HG03066 (cell line): Measurements from ENCODE around the gene FXYD6.

ENCODE experiments used
- ATAC-seq: cut with Tn5 transposase; IDR thresholded peaks from one replicate; pipeline ENCODE4 v1.9.1; 2021; ENCODE audit warnings: low read depth; ENCODE audit not compliant: unreplicated experiment

The FXYD6 gene

GRCh38 chr11:117833401-117833891 is 43.0 kb downstream of the FXYD6 start:
- ATAC-seq: no peak

GRCh38 chr11:117832511-117832910 is 43.9 kb downstream of the FXYD6 start:
- ATAC-seq: no peak

- no peak for ATAC-seq
These were observed 44.6 kb downstream of the FXYD6 start for GRCh38 chr11:117831661-117832415.

GRCh38 chr11:117830674-117831351 is 45.6 kb downstream of the FXYD6 start:
- ATAC-seq: no peak

DNA sequence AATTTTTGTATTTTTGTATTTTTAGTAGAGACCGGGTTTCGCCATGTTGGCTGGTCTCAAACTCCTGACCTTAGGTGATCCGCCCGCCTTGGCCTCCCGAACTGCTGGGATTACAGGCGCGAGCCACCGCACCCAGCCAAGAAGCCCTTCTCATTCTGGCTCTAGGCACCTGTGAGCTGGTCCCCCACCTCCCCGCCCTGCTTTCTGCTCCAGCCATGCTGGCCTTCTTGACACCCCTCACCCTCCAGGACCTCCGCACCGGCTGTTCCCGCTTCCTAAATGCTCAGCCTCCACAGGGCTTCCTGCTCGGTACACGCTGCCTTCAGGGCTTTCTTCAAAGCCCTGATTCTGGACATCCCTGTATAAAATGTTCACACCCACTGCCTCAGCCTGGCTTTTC is 46.4 kb downstream of the FXYD6 start:
- ATAC-seq: no peak

DNA sequence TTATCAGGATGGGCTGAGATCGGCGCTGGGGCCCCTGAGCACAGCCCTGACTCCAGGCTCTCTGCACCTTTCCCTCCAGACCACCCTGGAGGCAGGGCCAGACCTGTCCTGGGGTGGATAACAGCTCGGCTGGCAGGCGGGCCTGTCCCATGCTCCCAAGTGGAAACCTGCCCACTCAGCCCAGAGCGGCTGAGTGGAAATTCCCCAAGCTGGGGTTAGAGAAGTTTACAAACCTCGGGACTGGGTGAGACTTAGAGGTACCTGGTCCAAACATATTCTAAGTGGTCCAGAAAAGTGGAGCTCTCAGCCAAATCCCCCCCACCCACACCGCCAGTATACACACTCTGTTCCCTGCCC is 47.1 kb downstream of the FXYD6 start:
- ATAC-seq: no peak

DNA sequence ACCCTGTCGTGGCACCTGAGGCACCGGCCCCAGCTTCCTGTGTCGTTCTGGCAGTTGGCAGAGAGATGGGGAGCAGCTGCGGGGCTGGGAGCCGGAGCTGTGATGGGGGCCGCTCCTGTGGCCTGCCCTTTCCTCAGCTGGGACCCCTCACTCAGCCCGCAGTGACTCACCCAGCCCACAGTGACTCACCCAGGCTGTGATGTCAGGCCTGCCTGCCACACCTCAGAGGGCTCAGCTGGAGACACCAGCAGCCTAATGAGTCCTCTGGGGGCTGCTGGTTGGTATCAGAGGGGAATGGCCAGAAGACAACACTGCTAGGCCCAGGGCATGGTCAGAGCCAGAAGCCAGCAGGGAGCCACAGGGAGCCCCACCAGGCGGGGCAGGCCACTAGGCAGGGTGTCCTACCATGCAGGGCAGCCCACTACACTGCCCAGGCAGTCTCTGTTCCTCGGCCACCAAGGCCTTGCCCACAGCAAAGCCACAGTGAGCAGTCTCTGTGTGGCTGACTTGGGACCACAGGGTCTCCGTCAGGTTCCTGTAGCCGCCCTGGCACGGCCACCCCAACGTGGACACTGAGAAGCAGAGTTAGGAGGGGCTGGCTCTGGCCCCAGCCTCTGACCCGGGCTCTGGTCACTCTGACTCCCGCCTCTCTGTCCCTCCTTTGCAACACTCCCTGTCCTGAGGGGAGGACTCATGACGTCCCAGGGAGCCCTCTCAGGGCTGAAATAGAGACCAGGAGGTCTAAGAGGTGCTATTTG is 47.7 kb downstream of the FXYD6 start:
- no peak for ATAC-seq

DNA sequence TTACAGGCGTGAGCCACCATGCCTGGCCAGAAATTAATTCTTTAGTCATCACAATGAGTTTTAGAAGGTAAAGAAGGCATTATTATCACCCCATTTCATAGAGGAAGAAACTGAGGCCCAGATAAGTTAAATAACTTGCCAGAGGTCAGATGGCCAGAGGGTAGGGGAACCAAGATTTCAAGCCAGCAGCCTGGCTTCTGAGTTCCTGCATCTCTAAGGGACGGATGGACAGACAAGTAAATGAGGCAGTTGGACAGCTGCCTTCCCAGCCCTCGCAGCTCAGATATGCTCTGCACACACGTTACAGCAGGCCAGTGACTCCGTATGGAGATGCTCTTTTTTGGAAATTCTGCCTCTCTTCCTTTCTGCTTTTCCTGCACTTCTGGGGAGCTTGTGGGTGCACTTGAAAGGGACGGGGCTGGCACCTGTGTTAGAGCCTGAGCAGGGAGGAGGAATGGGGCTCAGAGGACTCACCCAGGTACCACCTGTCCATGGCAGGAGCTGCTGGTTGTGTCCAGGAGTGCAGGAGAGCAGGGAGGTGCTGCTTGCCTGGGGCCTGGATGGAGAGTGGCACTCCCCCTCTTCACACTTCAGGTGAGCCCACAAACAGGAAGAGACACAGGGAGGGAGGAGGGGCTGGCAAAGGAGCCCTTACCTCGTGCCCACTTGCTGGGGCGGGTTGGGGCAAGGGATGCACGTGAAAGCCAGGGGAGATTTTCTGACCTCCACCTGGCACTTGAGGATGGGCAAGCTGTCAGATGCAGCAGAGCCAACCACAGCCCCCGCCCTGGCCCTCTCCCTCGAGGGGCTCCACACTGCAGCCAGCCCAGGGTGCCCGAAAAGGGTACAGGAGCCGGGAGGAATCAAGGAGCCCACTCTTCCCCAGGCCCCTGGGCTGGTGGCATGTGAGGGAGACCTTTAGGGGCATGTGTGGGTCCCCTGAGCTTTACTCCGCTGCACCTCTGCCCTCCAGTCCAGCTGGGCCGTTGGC is 48.6 kb downstream of the FXYD6 start:
- ATAC-seq: no peak

- ATAC-seq: no peak
These were observed 49.6 kb downstream of the FXYD6 start for GRCh38 chr11:117826832-117827231.

- ATAC-seq: no peak
These were observed 50.3 kb downstream of the FXYD6 start for GRCh38 chr11:117826190-117826570.

DNA sequence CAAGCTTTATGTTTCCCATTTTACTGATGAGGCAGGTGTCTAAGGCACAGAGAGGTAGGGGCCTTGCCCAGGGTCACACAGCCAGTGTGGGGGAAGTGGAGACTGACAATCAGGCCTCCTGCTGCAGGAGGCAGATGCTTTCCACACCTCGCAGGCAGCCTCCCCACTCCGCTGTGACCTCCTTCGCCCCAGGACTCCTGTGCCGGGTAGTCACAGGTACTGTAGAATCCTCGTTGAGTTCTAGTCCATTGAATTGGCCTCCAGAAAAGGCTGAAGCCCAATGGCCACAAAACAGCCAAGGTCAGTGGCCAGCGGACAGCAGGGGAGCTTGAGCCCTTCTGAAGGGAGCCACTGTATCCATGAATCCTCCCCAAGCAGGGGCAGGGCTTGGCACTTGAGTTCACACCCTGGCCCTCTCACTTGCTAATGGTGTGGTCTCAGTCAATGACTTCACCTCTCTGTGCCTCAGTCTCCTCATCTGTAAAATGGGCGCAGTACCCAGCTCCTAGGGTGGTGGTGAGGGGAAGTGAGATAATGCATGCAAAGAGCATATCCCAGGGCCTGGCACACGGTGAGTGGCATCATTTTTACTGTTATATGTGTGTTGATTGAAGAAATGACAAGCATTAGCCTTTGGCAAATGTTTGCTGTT is 50.8 kb downstream of the FXYD6 start:
- ATAC-seq: no peak

DNA sequence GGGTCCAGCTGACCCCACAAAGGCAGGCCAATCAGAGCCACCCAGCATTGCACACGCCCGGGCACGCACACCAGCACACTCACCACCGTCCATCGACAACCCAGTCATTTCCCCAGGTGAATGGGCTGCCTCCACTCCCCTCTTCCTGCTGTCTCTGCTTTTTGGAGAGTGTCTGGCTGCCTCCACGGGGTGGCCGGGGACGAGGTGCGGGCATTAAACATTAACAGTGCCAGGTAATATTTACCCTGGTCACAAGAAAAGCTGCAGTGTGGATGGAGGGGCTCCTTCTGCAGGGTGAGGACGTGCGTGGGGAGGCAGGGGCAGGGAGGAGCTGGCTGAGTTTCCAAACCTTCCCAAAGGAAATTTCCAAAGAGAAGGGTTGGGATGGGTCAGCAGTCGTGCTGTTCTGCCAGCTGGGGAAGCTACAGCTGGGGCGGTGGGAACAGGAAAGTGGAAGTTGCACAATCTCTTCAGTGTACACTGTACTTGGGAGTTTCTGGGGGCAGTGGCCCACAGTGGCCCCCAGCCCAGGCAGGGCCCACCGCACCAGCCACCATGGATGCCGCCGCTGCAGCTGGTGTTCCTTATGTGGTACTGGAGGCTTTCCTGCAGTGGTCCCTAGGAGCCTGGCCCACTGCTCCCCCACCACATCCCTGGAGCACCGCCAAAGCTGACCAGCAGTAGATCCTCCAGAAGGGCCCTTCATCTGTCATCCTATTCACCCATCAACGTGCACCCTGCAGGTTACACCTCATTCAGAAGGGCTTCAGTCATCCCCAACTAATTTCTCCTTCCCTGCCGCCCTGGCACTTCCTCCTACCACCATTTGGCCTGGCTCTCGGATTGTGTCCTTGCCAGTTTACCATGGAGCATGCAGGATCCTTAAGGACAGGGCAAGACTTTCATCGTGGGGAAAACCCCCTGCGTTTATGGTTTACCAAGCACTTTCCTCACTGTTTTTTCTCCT is 51.6 kb downstream of the FXYD6 start, which contains the start of gene FXYD2:
Gene FXYD2, minus strand, starts transcription at position 174 of the 967 bp plus-strand sequence. Its CDS starts 66 bp downstream, at position 108.
- no peak for ATAC-seq

- no peak for ATAC-seq
These were observed 52.5 kb downstream of the FXYD6 start for GRCh38 chr11:117823946-117824420.

DNA sequence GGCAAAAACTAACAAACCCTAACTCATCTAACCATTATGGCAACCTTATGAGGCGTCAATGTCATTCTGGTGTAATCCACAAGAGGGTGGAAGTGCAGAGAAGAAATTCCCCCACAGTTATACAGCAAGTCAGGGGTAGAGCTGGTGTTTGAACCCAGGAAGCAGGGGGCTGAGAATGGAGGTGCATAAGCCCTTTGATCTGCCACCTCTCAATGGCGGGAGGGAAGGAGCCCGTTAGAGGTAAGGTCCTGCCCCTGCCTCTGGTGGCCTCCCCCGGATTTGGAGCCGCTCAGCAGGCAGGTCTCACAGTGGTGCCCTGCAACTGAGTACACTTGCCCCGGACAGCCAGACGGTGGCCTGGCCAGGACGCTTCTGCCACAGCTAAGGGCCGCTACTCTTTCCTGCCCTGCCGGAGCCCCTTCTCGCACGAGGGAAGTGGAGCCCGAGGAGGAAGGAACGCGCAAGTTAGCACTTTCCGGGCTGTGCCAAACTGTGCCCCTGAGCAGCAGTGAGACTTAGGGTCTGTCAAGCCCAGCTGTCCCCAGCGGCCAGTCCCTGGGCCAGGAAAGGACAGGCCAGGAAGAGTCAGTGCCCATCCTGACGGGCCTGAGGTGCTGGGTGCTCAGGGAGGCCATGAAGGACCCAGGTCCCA is 53.0 kb downstream of the FXYD6 start:
- no peak for ATAC-seq

DNA sequence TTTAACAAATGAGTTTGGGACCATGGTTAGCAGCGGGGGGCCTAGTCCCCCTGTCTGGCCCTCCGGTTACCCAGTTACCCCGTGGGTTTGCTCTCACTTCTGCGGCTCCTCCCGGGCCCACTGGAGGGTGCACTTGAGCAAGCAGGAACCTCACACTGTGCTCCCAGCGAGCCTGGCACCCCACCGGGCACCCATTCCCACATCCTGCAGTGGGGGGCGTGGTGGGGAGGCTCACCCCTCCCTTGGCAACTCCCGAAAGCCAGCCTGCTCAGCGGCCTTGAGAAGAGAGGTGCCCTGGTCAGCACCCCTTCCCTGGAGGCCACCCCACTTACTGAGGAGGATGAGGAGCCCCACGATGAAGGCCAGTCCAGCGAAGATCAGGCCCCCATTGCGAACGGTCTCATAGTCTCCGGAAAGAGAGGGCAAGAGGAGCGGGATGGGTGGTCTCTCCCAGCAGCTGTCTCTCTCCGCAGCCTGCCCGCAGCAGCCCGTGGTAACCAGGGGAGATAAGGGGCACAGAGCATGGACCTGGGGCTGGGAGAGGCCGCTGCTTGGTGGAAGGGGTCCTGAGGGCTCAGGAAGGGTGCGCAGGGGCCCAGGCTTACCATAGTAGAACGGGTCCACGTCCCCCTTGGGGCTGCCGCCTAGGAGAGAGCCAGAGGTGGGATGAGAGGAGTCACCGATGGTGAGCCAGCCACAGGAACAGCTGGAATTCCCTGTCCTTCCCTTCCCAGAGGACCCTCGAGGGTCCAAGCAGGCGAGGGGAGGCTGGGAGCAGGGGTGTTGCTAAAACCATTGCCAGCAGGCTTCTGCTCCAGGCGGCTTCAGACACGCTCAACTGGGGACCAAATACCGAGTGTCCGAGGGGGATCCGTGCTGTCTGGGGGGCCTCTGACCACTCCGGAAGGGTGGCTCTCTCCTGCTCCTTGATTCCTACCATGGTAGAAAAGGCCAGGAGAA is 54.1 kb downstream of the FXYD6 start:
- ATAC-seq: no peak

- ATAC-seq: no peak
These were observed 55.0 kb downstream of the FXYD6 start for GRCh38 chr11:117821431-117821830.

GRCh38 chr11:117820516-117820915 is 55.9 kb downstream of the FXYD6 start:
- no peak for ATAC-seq
